HG02870 (cell line): ENCODE measurements around the gene KDM6A.
"Not testable (repeated sequence)": the region's sequence is repeated elsewhere in the genome, so short reads cannot be mapped to it uniquely, and the experiment has no call there.

Experiments used
- ATAC-seq: cut with Tn5 transposase; IDR thresholded peaks from one replicate; pipeline ENCODE4 v1.9.1; 2021; ENCODE audit warnings: mild to moderate bottlenecking, moderate library complexity; ENCODE audit not compliant: unreplicated experiment

KDM6A gene

DNA sequence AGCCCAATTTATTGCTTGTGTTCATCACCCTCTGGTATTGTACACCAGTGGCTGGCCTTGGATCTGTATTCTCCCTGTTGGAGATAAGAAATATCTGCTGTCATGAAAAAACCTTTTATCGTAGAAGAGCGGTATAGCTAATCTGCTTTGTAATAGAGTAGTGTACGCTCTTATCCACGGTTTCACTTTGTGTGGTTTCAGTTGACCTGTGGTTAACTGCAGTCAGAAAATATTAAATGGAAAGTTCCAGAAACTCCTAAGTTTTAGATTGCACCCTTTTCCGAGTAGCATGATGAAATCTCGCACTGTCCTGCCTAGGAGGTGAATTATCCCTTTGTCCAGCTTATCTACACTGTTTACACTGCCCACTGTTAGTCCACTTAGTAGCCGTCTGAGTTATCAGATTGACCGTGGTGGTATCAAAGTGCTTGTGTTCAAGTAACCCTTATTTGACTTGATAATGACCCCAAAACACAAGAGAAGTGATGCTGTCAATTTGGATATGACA lies 42.4 kb downstream of the KDM6A start:
- ATAC-seq = no peak

GRCh38 chrX:44918722-44919121 lies 45.7 kb downstream of the KDM6A start:
- ATAC-seq = no peak

- ATAC-seq = no peak
Observed at GRCh38 chrX:44922980-44923379, 50.0 kb downstream of the KDM6A start.

GRCh38 chrX:44927398-44927797 lies 54.4 kb downstream of the KDM6A start:
- ATAC-seq = no peak

DNA sequence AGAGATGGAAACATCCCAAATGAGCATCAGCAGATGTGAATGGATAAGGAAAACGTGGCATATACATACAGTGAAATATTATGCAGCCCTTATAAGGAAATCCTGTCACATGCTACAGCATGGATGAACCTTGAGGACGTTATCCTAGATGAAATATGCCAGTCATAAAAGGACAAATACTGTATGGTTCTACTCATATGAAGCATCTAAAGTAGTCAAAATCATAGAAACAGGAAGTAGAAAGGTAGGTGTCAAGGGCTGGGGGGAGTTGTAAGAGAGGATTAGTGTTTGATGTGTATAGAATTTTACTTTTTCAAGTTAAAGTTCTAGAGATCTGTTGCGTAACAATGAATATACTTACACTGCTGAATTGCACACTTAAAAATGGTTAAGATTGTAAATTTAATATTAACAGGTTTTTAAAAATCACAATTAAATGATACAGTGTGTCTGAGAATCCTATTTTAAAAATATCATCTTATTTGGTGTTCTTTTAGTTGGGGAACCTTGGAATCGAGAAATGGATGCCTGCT lies 58.5 kb downstream of the KDM6A start:
- no peak for ATAC-seq

DNA sequence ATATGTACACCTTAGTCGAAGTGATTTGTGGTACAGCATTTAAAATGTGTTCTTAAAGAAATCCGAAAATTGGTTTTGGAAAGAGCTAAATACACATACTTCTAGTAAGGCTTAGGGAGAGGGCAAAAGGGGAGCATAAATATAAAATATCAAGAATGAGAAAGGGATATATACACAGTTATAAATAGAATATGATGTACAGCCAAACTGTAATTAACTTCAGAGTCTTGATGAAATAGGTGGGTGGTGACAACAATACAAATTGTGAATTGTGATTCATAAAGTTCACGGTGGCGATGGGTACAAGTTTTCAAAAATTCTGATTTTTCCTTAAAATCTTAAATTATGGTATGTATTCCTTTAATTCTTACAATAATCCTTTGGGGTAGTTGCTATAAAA lies 62.2 kb downstream of the KDM6A start:
- ATAC-seq = no peak

GRCh38 chrX:44935640-44936039 lies 62.7 kb downstream of the KDM6A start:
- ATAC-seq = no peak

DNA sequence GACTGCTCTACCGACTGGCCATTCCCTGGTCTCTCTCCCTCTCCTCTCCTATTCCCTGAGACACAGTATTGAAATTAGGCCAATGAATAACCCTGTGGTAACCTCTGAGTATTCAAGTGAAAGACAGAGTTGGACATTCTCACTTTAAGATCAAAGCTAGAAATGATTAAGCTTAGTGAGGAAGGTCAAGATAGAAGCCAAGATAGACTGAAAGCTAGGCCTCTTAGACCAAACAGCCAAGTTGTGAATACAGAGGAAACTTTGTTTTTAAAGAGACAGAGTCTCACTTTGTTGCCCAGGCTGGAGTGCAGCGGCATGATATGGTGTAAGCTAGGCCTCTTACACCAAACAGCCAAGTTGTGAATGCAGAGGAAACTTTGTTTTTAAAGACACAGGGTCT lies 64.6 kb downstream of the KDM6A start:
- no peak for ATAC-seq

GRCh38 chrX:44938111-44938510 lies 65.1 kb downstream of the KDM6A start:
- no peak for ATAC-seq

DNA sequence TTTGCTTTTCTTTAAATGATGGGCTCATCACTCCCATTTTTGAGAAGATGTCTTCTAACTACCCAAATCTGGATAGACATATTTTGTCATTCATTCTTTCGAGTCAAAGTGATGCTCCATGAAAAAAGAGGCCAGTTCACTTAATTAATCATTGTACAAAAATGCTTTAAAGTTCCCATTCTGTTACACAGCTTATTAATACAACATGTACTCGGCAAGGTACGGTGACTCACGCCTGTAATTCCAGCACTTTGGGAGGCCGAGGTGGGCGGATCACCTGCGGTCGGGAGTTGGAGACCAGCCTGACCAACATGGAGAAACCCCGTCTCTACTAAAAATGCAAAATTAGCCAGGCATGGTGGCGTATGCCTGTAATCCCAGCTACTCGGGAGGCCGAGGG lies 67.6 kb downstream of the KDM6A start:
- ATAC-seq = not testable (repeated sequence)

DNA sequence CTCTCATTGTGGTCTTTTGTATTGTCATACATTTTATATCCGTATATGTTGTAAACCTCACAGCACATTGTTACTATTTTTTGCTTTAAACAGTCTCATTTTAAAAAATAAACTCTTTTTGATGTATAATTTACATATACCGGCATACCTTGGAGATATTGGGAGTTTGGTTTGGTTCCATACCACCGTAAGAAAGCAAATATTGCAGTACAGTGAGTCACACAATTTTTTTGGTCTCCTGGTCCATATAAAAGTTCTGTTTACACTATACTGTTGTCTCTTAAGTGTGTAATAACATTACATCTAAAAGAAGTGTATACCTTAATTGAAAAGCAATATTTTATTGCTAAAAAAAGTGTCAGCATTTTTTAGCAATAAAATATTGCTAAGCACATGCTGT lies 70.0 kb downstream of the KDM6A start:
- ATAC-seq = no peak

- no peak for ATAC-seq
Observed at GRCh38 chrX:44944894-44945293, 71.9 kb downstream of the KDM6A start.

DNA sequence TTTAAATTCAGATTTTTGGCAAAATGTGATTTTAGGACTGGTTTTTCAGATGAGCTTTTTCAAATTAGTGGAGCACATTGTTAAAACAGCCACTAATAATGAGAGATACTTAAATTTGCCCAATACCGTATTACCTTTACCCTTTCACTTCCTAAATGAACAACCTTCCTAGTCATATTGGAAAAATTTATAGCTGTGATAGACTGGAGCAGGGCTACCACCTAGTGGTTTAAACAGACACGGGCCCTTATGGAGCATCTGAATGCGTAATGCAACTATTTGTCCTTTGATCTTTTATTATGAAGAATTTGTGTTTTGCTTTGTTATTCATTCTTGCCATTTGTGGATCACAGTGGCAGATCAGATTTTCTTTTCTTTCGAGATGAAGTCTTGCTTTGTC lies 72.7 kb downstream of the KDM6A start:
- ATAC-seq = no peak

DNA sequence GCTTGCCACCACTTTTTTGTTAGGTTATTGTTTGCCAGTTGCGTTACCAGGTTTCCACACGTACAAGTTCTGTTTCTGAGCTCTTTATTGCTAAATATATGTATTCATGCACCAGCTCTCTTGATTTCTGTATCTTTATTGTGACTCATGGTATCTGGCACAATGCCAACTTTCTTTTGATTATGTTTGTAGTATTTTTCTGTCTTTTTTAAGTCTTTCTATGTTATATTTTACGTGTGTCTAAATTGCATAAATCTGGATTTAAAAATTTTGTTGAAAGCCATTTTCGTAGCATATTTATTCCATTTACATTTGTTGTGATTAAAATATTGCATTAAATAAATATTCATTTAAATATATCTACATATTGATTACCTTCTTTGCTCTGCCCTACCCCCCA lies 73.8 kb downstream of the KDM6A start:
- no peak for ATAC-seq

- ATAC-seq = no peak
Observed at GRCh38 chrX:44947995-44948394, 75.0 kb downstream of the KDM6A start.

DNA sequence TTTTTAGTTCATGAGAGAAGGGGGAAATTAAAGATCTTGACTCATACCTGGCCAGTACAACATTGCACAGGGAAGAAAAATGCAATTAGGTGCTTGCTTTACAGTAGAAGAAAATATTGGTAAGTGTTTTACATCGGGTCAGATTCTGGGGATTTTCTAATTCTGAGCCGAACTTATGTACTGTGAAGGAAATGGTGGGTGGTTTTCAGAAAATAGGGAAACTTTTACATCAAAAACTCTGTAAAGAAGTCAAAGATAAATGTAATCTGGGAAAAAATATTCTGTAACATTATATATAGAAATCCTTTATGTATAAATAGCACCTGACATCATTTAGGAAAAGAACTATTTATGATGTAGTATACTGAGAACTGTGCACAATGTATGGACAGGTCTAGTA lies 75.4 kb downstream of the KDM6A start:
- ATAC-seq = no peak

- ATAC-seq = no peak
Observed at GRCh38 chrX:44949125-44949524, 76.1 kb downstream of the KDM6A start.

- not testable (repeated sequence) for ATAC-seq
Observed at GRCh38 chrX:44950471-44951366, 77.7 kb downstream of the KDM6A start.

GRCh38 chrX:44951572-44952067 lies 78.6 kb downstream of the KDM6A start:
- no peak for ATAC-seq

GRCh38 chrX:44952329-44953027 lies 79.5 kb downstream of the KDM6A start:
- ATAC-seq = no peak

DNA sequence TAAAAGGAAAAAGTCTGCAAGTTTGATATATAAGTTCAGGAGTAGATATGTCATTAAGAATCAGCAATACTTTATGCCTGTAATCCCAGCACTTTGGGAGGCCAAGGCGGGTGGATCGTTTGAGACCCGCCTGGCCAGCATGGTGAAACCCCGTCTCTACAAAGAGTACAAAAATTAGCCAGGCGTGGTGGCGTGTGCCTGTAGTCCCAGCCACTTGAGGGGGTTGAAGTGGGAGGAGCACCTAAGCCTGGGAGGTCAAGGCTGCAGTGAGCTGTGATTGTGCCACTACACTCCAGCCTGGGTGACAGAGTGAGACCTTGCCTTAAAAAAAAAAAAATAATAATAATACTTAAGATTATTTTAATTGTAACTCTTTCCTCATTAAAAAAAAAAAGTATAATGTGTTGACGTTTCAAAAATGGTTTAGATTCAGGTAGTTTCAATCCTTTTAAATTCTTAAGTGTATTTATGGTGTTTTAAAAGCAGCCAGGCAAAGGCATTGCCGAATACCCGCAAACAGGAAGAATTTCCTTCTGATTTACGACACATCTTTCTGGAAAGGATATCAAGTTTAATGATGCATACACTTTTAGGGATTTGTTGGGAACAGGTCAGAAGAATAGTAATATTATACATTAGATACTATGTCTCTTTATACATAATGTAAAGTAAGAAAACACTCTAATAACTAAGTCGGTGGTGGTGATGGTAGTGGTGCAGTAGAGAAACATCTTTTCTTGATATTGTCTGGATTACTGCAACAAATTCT lies 80.9 kb downstream of the KDM6A start:
- no peak for ATAC-seq
